NCI-H524 (cell line): Measurements from ENCODE around the gene USP21.

ENCODE experiments used
- DNase-seq, 2 experiments: peaks; one replicate each; lab custom pipeline; 2025; lab: John Stamatoyannopoulos, UW

Gene USP21

GRCh38 chr1:161137881-161138280, 21.4 kb upstream of the USP21 start:
- no peak for DNase-seq

GRCh38 chr1:161138431-161138830, 20.9 kb upstream of the USP21 start:
- DNase-seq: no peak

GRCh38 chr1:161139766-161140165, 19.5 kb upstream of the USP21 start:
- peak in 1 of 2 experiments; percentile 38 for DNase-seq

- no peak for DNase-seq
Observed at GRCh38 chr1:161140755-161141400, 18.4 kb upstream of the USP21 start.

GRCh38 chr1:161145832-161146231, 13.5 kb upstream of the USP21 start:
- no peak for DNase-seq

GRCh38 chr1:161153176-161153575, 6.1 kb upstream of the USP21 start:
- no peak for DNase-seq

- peak; percentile 47 to 77 for DNase-seq
Observed at GRCh38 chr1:161153682-161154337, 5.5 kb upstream of the USP21 start, which contains the start of gene UFC1. Gene UFC1, plus strand, starts transcription at chr1:161153978. Its CDS starts 20 bp downstream, at chr1:161153998.

GRCh38 chr1:161157867-161158266, 1.4 kb upstream of the USP21 start:
- DNase-seq: no peak

- no peak for DNase-seq
Observed at GRCh38 chr1:161158316-161159010, 837 bp upstream of the USP21 start.

- DNase-seq: no peak
Observed at GRCh38 chr1:161159913-161160243, 578 bp downstream of the USP21 start.

- no peak for DNase-seq
Observed at GRCh38 chr1:161160671-161161145, 1.4 kb downstream of the USP21 start.

- no peak for DNase-seq
Observed at GRCh38 chr1:161161652-161162051, 2.4 kb downstream of the USP21 start.

- no peak for DNase-seq
Observed at GRCh38 chr1:161162052-161162451, 2.8 kb downstream of the USP21 start.

GRCh38 chr1:161162806-161163205, 3.5 kb downstream of the USP21 start:
- DNase-seq: no peak

GRCh38 chr1:161163793-161164192, 4.5 kb downstream of the USP21 start:
- no peak for DNase-seq

GRCh38 chr1:161164901-161165610, 5.8 kb downstream of the USP21 start:
- no peak for DNase-seq

GRCh38 chr1:161165742-161166668, 6.7 kb downstream of the USP21 start, which contains the start of gene PPOX:
Gene PPOX, plus strand, starts transcription at chr1:161166426. Its CDS starts 422 bp downstream, at chr1:161166848.
- DNase-seq: peak; percentile 96

- DNase-seq: peak in 1 of 2 experiments; percentile 33
Observed at GRCh38 chr1:161166669-161167548, 7.6 kb downstream of the USP21 start.

- no peak for DNase-seq
Observed at GRCh38 chr1:161168906-161169305, 9.6 kb downstream of the USP21 start.

GRCh38 chr1:161171191-161171590, 11.9 kb downstream of the USP21 start:
- DNase-seq: no peak
